Measurements from ENCODE around the gene MARK3. TPM values are rescaled to one million over a fixed set of nuclear protein-coding genes. Genes with fewer than 3 reads are reported as not detected.
A peak's percentile ranks its signal among the peaks of the same experiment; 100 is the strongest.

Gene MARK3
- total and polyA plus RNA-seq, 3 donors from 2014 or later: 93.9 to 198 (median 172) TPM

- no peak for TF ChIP-seq POLR2A (IDR thresholded peaks at IDR 0.05)
- TF ChIP-seq CTCF (IDR thresholded peaks at IDR 0.05): no peak
- H3K4me1 ChIP-seq: peaks cover 59% of the 10 kb centered on the region
- no peaks in the 10 kb centered on the region for H3K36me3 ChIP-seq (ENCODE audit: low read depth, missing control alignments)
- peak overlapping the region in 1 of 2 donors; percentile 66 for H3K27ac ChIP-seq
- intact Hi-C loops (cut with DNase I; ENCODE audit: low total_unique reads): no loop called here
- H3K4me3 ChIP-seq: no peak overlapping the region
- H3K9me3 ChIP-seq: no peaks in the 10 kb centered on the region
- DNase-seq: peak; percentile 67
- H3K27me3 ChIP-seq: no peaks in the 10 kb centered on the region
- WGBS, 2 donors: 54 to 57% methylated on average over 20 to 24 of the region's 35 CpGs
Observed at GRCh38 chr14:103544388-103545218, 159.4 kb downstream of the MARK3 start.

- no peak for DNase-seq
- Histone ChIP-seq H3K4me1 (peaks cover 61% of the 10 kb centered on the region), H3K27ac (no peak overlapping the region), H3K9me3 (no peaks in the 10 kb centered on the region), H3K27me3 (no peaks in the 10 kb centered on the region), H3K36me3 (ENCODE audit: low read depth, missing control alignments) (no peaks in the 10 kb centered on the region), H3K4me3 (no peak overlapping the region)
- TF ChIP-seq POLR2A (IDR thresholded peaks at IDR 0.05) (no peak), CTCF (IDR thresholded peaks at IDR 0.05) (no peak)
- intact Hi-C loops (cut with DNase I; ENCODE audit: low total_unique reads): no loop called here
- 80 to 91% methylated on average over 2 to 29 of the region's 29 CpGs for WGBS, 2 donors
Observed at GRCh38 chr14:103545219-103545914, 160.2 kb downstream of the MARK3 start.

DNA sequence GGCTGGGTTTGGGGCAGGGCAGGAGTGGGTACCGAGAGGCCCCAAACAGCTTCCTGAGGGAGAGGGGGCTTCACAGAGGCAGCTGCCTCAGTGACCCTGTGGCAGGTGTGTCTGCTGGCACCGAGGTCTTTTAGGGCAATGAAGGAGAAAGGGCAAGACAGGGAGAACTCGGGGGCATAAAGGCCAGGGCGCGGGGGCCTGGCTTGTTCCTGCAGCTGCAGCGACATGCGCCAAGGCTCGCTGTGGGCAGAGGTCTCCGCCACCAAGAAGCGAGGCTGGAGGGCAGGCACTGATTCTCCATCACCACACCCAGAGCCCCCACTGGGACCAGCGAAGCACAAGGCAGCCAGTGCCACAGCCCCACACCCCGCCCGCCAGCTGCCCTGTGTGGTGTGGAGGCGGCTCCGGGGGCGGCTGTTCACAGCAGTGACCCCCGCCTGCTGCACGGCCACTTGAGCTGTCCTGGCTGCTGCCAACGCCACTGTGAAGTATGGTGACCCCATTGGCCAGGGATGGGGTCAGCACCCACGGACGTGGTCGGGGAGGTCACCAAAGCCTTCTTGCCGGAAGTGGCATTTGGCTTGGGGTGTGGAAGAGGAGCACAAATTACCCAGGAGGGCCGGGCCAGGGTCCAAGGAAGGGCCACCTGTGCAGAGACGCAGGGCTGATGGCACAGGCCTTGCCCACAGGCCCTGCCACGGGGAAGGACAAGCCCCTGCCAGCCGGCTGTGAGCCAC lies 160.9 kb downstream of the MARK3 start:
- 78 to 82% methylated on average over 7 to 27 of the region's 27 CpGs for WGBS, 2 donors

More for the DNA sequence above, 160.9 kb downstream of the MARK3 start:
- H3K9me3 ChIP-seq: no peaks in the 10 kb centered on the region
- intact Hi-C loops (cut with DNase I; ENCODE audit: low total_unique reads): no loop called here
- no peaks in the 10 kb centered on the region for H3K36me3 ChIP-seq (ENCODE audit: low read depth, missing control alignments)
- TF ChIP-seq CTCF (IDR thresholded peaks at IDR 0.05) (no peak), POLR2A (IDR thresholded peaks at IDR 0.05) (no peak)
- H3K27me3 ChIP-seq: no peaks in the 10 kb centered on the region
- no peak overlapping the region for H3K27ac ChIP-seq
- H3K4me3 ChIP-seq: no peak overlapping the region
- H3K4me1 ChIP-seq: peaks cover 61% of the 10 kb centered on the region
- no peak for DNase-seq
